HepG2 (cell line): ENCODE results near the gene DNAAF8. TPM values are rescaled to one million over a fixed set of nuclear protein-coding genes. Genes with fewer than 3 reads are reported as not detected.

ENCODE experiments used
- BCLAF1 ChIP-seq: fragments of 450-650 bp; IDR thresholded peaks from 2 replicates; pipeline ENCODE4 v1.6.1; 2017; ENCODE audit warnings: mild to moderate bottlenecking
- CC2D1A ChIP-seq: sonication (generic); formaldehyde crosslinking; IDR thresholded peaks from 2 replicates; pipeline ENCODE4 v1.8.1; 2023; ENCODE audit warnings: mild to moderate bottlenecking, missing genetic modification reagents
- ELF4 ChIP-seq: sonication (generic); formaldehyde crosslinking; IDR thresholded peaks from 2 replicates; pipeline ENCODE4 v1.5.0; 2020; ENCODE audit warnings: missing genetic modification reagents, mild to moderate bottlenecking, moderate library complexity, borderline replicate concordance
- FOXC1 ChIP-seq: sonication (generic); formaldehyde crosslinking; IDR thresholded peaks from 2 replicates; pipeline ENCODE4 v1.8.0; 2022; ENCODE audit warnings: mild to moderate bottlenecking, missing genetic modification reagents, borderline replicate concordance
- GTF3A ChIP-seq: sonication (generic); formaldehyde crosslinking; conservative IDR thresholded peaks from 2 replicates; pipeline ENCODE4 v1.4.0; 2020; ENCODE audit warnings: mild to moderate bottlenecking, missing genetic modification reagents
- HNRNPUL1 ChIP-seq: fragments of 200-400 bp; formaldehyde crosslinking; IDR thresholded peaks from 2 replicates; pipeline ENCODE4 v1.6.1; 2017; ENCODE audit warnings: low read depth, mild to moderate bottlenecking, low read length, moderate library complexity
- JUN ChIP-seq: sonication (generic); formaldehyde crosslinking; IDR thresholded peaks from 2 replicates; pipeline ENCODE4 v1.4.0; 2020; ENCODE audit warnings: mild to moderate bottlenecking, missing genetic modification reagents
- MYNN ChIP-seq: sonication (generic); formaldehyde crosslinking; IDR thresholded peaks from 2 replicates; pipeline ENCODE4 v1.4.0; 2020; ENCODE audit warnings: mild to moderate bottlenecking, low read depth, missing genetic modification reagents
- NR2F1 ChIP-seq, 2 experiments: fragments of 450-650 bp in 1 of 2; formaldehyde crosslinking in 1 of 2; IDR thresholded peaks; 2 replicates each; pipeline versions ENCODE4 v1.5.0 to v1.6.1; 2016 to 2020; ENCODE audit warnings: mild to moderate bottlenecking in 1 of 2, missing compliant biosample characterization in 1 of 2, missing genetic modification reagents in 1 of 2, moderate library complexity in 1 of 2
- PAX8 ChIP-seq: sonication (generic); formaldehyde crosslinking; IDR thresholded peaks from 2 replicates; pipeline ENCODE4 v1.8.0; 2022; ENCODE audit warnings: mild to moderate bottlenecking, missing genetic modification reagents, borderline replicate concordance
- PLRG1 ChIP-seq: fragments of 450-650 bp; conservative IDR thresholded peaks from 2 replicates; pipeline ENCODE4 v1.6.1; 2016
- RBFOX2 ChIP-seq: fragments of 200-400 bp; formaldehyde crosslinking; IDR thresholded peaks from 2 replicates; pipeline ENCODE4 v1.6.1; 2017; ENCODE audit warnings: low read depth, mild to moderate bottlenecking, low read length
- RFXANK ChIP-seq: IDR thresholded peaks from 2 replicates; pipeline ENCODE4 v1.6.1; 2016
- SMAD9 ChIP-seq: sonication (generic); formaldehyde crosslinking; IDR thresholded peaks from 2 replicates; pipeline ENCODE4 v1.5.1; 2020; ENCODE audit warnings: mild to moderate bottlenecking, missing genetic modification reagents
- SOX13 ChIP-seq, 3 experiments: fragments of 450-650 bp in 1 of 3; sonication (generic) in 1 of 3; formaldehyde crosslinking in 1 of 3; IDR thresholded peaks in 2 of 3; conservative IDR thresholded peaks in 1 of 3; 2 replicates each; pipeline versions ENCODE4 v1.5.0 to v1.6.1; 2016 to 2020; ENCODE audit warnings: antibody characterized with exemption in 1 of 3, mild to moderate bottlenecking in 1 of 3, missing compliant biosample characterization in 1 of 3, missing genetic modification reagents in 1 of 3, moderate library complexity in 1 of 3
- SRSF4 ChIP-seq: fragments of 200-400 bp; formaldehyde crosslinking; IDR thresholded peaks from one replicate; pipeline ENCODE4 v1.6.1; 2018; ENCODE audit warnings: mild to moderate bottlenecking, low read depth, low read length, moderate library complexity; ENCODE audit not compliant: poor library complexity, severe bottlenecking
- THAP11 ChIP-seq: IDR thresholded peaks from 2 replicates; pipeline ENCODE4 v1.6.1; 2016; ENCODE audit warnings: missing biosample characterization, missing genetic modification reagents
- YEATS2 ChIP-seq: sonication (generic); formaldehyde crosslinking; IDR thresholded peaks from 2 replicates; pipeline ENCODE4 v1.4.0; 2020; ENCODE audit warnings: missing genetic modification reagents, borderline replicate concordance
- ZFP36L1 ChIP-seq: sonication (generic); formaldehyde crosslinking; IDR thresholded peaks from 2 replicates; pipeline ENCODE4 v1.8.0; 2022; ENCODE audit warnings: mild to moderate bottlenecking, missing genetic modification reagents, moderate library complexity
- ZNF10 ChIP-seq: sonication (generic); formaldehyde crosslinking; IDR thresholded peaks from 2 replicates; pipeline ENCODE4 v1.4.0; 2020; ENCODE audit warnings: mild to moderate bottlenecking, low read depth, missing genetic modification reagents, borderline replicate concordance
- ZNF101 ChIP-seq: sonication (generic); formaldehyde crosslinking; IDR thresholded peaks from 2 replicates; pipeline ENCODE4 v1.4.0; 2020; ENCODE audit warnings: mild to moderate bottlenecking, low read depth, missing genetic modification reagents, borderline replicate concordance
- ZNF687 ChIP-seq: sonication (generic); formaldehyde crosslinking; IDR thresholded peaks from 2 replicates; pipeline ENCODE4 v1.5.1; 2020; ENCODE audit warnings: mild to moderate bottlenecking, missing genetic modification reagents, moderate library complexity
- ZNF746 ChIP-seq: sonication (generic); formaldehyde crosslinking; IDR thresholded peaks from 2 replicates; pipeline ENCODE4 v1.8.0; 2022; ENCODE audit warnings: mild to moderate bottlenecking, missing genetic modification reagents
- polyA plus RNA-seq, 8 experiments: library from polyadenylated mRNA; depleted of rRNA in 3 of 8; stranded (reverse) in 7 of 8; unstranded in 1 of 8; fragments of >200 nt; fragmentation: Illumina TruSeq in 4 of 8; extraction: Trizol in 4 of 8; gene quantifications; 2 replicates each; pipeline versions ENCODE4 v1.2.1 to v1.2.3, GENCODE V29; 2011 to 2016; ENCODE audit warnings: low read depth in 4 of 8, missing spikeins in 1 of 8, mixed read lengths in 1 of 8; ENCODE audit not compliant: insufficient read depth in 1 of 8
- total RNA-seq, 5 experiments: library from RNA; depleted of rRNA; stranded (reverse); fragments of >200 nt; fragmentation: Illumina TruSeq; extraction: Trizol; gene quantifications; 2 replicates each; pipeline ENCODE4 v1.2.3, GENCODE V29; 2016; ENCODE audit warnings: low read depth in 1 of 5

DNAAF8 gene
- total and polyA plus RNA-seq, 2 of the 13 experiments (the other 11 are each of a cell fraction or from before 2014, with no cell fraction given): 0.44 TPM; not detected in 1

GRCh38 chr16:4766875-4767628, 32.7 kb downstream of the DNAAF8 start, which contains the start of gene ZNF500 (continued):
- TF ChIP-seq SOX13 (IDR thresholded peaks at IDR 0.05) (no peak), SOX13 (CRISPR knock-in tag; conservative IDR thresholded peaks at IDR 0.05 in 1 of 2, IDR thresholded peaks at IDR 0.05 in 1 of 2) (no peak), ZNF101 (CRISPR knock-in tag) (no peak), RBFOX2 (peak; percentile 94), JUN (CRISPR knock-in tag) (no peak), PAX8 (CRISPR knock-in tag) (no peak), SMAD9 (no peak), ZNF687 (CRISPR knock-in tag) (peak; percentile 89), YEATS2 (CRISPR knock-in tag) (peak; percentile 88; the same call in 1 of the 2 replicates), THAP11 (CRISPR knock-in tag) (peak; percentile 99), RFXANK (no peak), ZFP36L1 (CRISPR knock-in tag) (no peak), SRSF4 (no peak), HNRNPUL1 (no peak), GTF3A (0 out of 2 replicates have a peak, but pooled peaks have one; percentile 3), PLRG1 (no peak), MYNN (CRISPR knock-in tag) (0 out of 2 replicates have a peak, but pooled peaks have one; percentile 24), FOXC1 (CRISPR knock-in tag) (peak; percentile 88; the same call in 1 of the 2 replicates), BCLAF1 (no peak), ZNF10 (CRISPR knock-in tag) (no peak), ELF4 (CRISPR knock-in tag) (no peak), ZNF746 (CRISPR knock-in tag) (no peak), CC2D1A (CRISPR knock-in tag) (no peak), NR2F1 (CRISPR knock-in tag; IDR thresholded peaks at IDR 0.05) (no peak)
